Measurements from ENCODE around the gene YY1. TPM values are rescaled to one million over a fixed set of nuclear protein-coding genes. Genes with fewer than 3 reads are reported as not detected.

The YY1 gene
- polyA plus RNA-seq, 6 donors from 2014 or later, result 12.7 to 25.0 (median 18.7) TPM

- no peaks in the 10 kb centered on the region for H3K9me3 Mint-ChIP-seq
- peaks cover 0 to 8% of the 10 kb centered on the region in 2 donors for H3K36me3 Mint-ChIP-seq
- DNase-seq (peak; percentile 85), ATAC-seq (ENCODE audit: low read depth in 2 of 2) (peak; percentile 47 to 48)
- peak overlapping the region; percentile 85 to 99 (median 93) for H3K4me3 Mint-ChIP-seq
- peaks cover 43 to 69% (median 56%) of the 10 kb centered on the region in 3 donors for H3K4me1 Mint-ChIP-seq
- H3K27ac Mint-ChIP-seq, result peak overlapping the region; percentile 94 to 99 (median 98)
- no peaks in the 10 kb centered on the region for H3K27me3 Mint-ChIP-seq
Observed at GRCh38 chr14:100239840-100240667, 1.1 kb downstream of the YY1 start.

- DNase-seq, result no peak
- no peak for ATAC-seq (ENCODE audit: low read depth in 2 of 2)
- no peaks in the 10 kb centered on the region for H3K9me3 Mint-ChIP-seq
- H3K4me1 Mint-ChIP-seq, result peaks cover 41 to 69% (median 59%) of the 10 kb centered on the region in 3 donors
- H3K4me3 Mint-ChIP-seq, result peak overlapping the region; percentile 85 to 99 (median 92)
- no peaks in the 10 kb centered on the region for H3K27me3 Mint-ChIP-seq
- H3K36me3 Mint-ChIP-seq, result peaks cover 0 to 8% of the 10 kb centered on the region in 2 donors
- H3K27ac Mint-ChIP-seq, result peak overlapping the region; percentile 94 to 99 (median 98)
Observed at GRCh38 chr14:100240668-100241032, 1.7 kb downstream of the YY1 start.

- ATAC-seq (ENCODE audit: low read depth in 2 of 2), result no peak
- no peaks in the 10 kb centered on the region for H3K9me3 Mint-ChIP-seq
- peaks cover 0 to 8% of the 10 kb centered on the region in 2 donors for H3K36me3 Mint-ChIP-seq
- peak overlapping the region; percentile 94 to 99 (median 98) for H3K27ac Mint-ChIP-seq
- H3K4me3 Mint-ChIP-seq, result peak overlapping the region; percentile 85 to 99 (median 92)
- no peak for DNase-seq
- no peaks in the 10 kb centered on the region for H3K27me3 Mint-ChIP-seq
- peaks cover 41 to 70% (median 60%) of the 10 kb centered on the region in 3 donors for H3K4me1 Mint-ChIP-seq
Observed at GRCh38 chr14:100241279-100241678, 2.3 kb downstream of the YY1 start.

DNA sequence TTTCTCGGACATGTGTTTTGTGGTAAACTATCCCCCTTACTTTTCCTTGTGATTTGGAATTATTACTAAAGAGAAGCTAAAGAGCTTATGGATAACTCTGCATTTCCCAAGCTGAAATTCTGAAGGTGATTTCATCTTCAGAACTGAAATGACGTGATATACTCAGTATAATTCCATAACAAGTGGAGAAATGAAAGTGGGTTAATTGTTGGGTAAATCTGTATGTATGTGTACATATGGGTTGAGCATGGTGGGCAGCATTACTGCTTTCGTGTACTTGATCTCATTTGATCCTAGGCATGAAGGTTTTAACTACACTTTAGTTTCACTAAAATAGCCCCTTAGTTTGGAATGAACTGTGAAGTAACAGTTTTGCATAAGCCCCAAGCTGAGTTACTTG, 4.1 kb downstream of the YY1 start:
- peak overlapping the region in 5 of 6 donors; percentile 0 to 99 (median 54) for H3K27ac Mint-ChIP-seq
- peaks cover 0 to 8% of the 10 kb centered on the region in 2 donors for H3K36me3 Mint-ChIP-seq
- peaks cover 40 to 72% (median 62%) of the 10 kb centered on the region in 3 donors for H3K4me1 Mint-ChIP-seq
- no peaks in the 10 kb centered on the region for H3K27me3 Mint-ChIP-seq
- ATAC-seq (ENCODE audit: low read depth in 2 of 2) (no peak), DNase-seq (no peak)
- H3K9me3 Mint-ChIP-seq, result no peaks in the 10 kb centered on the region
- peak overlapping the region in 7 of 8 donors; percentile 19 to 93 (median 51) for H3K4me3 Mint-ChIP-seq

GRCh38 chr14:100246809-100247428, 8.0 kb downstream of the YY1 start:
- H3K27ac Mint-ChIP-seq, result peak overlapping the region; percentile 39 to 84 (median 73)
- peak overlapping the region in 5 of 8 donors; percentile 21 to 63 (median 35) for H3K4me3 Mint-ChIP-seq

DNA sequence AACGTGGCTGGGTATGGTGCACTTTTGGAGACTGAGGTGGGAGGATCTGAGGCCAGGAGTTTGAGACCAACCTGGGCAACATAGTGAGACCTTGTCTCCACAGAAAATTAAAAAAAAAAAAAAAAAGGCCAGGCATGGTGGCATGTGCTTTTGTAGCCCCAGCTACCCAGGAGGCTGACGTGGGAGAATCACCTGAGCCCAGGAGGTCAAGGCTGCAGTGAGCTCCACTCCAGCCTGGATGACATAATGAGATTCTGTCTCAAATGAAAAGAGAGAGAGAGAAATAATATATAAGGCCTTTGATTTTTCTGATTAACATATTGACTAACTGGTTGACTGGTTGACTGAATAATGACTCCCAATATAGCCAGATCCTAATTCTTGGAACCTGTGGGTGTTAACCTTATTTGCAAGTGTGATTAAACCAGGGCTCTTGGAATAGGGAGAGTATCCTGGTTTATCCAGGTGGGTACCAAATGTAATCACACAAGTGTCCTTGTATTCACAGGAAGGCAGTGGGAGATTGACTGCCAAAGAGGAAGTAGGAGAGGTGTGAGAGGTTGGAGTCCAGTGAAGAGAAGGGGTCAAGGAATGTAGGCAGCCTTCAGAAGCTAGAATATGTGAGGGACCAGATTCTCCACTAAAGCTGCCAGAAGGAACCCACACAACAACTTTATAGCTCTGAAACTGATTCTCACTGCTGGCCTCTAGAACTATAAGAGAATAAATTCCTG, 12.0 kb downstream of the YY1 start:
- Mint-ChIP-seq H3K4me1 (peaks cover 64 to 83% (median 76%) of the 10 kb centered on the region in 3 donors), H3K4me3 (peak overlapping the region in 4 of 8 donors; percentile 12 to 37 (median 14)), H3K27ac (peak overlapping the region in 4 of 6 donors; percentile 47 to 60 (median 48)), H3K36me3 (no peaks in the 10 kb centered on the region), H3K9me3 (no peaks in the 10 kb centered on the region), H3K27me3 (no peaks in the 10 kb centered on the region)
- ATAC-seq (ENCODE audit: low read depth in 2 of 2) (no peak), DNase-seq (no peak)

More at GRCh38 chr14:100246809-100247428, 8.0 kb downstream of the YY1 start:
- no peaks in the 10 kb centered on the region for H3K27me3 Mint-ChIP-seq
- DNase-seq (no peak), ATAC-seq (ENCODE audit: low read depth in 2 of 2) (peak; percentile 50 to 52)
- H3K36me3 Mint-ChIP-seq, result no peaks in the 10 kb centered on the region
- no peaks in the 10 kb centered on the region for H3K9me3 Mint-ChIP-seq
- H3K4me1 Mint-ChIP-seq, result peaks cover 53 to 91% (median 74%) of the 10 kb centered on the region in 3 donors

- Mint-ChIP-seq H3K36me3 (no peaks in the 10 kb centered on the region), H3K9me3 (peaks cover 0 to 11% (median 2%) of the 10 kb centered on the region in 7 donors), H3K27ac (peak overlapping the region in 3 of 6 donors; percentile 9 to 70 (median 54)), H3K4me1 (peaks cover 60 to 83% (median 75%) of the 10 kb centered on the region in 3 donors), H3K27me3 (no peaks in the 10 kb centered on the region), H3K4me3 (peak overlapping the region in 1 of 8 donors; percentile 58)
- DNase-seq (no peak), ATAC-seq (ENCODE audit: low read depth in 2 of 2) (no peak)
Observed at GRCh38 chr14:100252684-100253083, 13.7 kb downstream of the YY1 start.

- Mint-ChIP-seq H3K4me3 (peak overlapping the region in 7 of 8 donors; percentile 4 to 78 (median 45)), H3K27me3 (no peaks in the 10 kb centered on the region), H3K27ac (peak overlapping the region in 4 of 6 donors; percentile 31 to 86 (median 78)), H3K9me3 (peaks cover 0 to 11% (median 2%) of the 10 kb centered on the region in 7 donors), H3K36me3 (no peaks in the 10 kb centered on the region), H3K4me1 (peaks cover 62 to 84% (median 82%) of the 10 kb centered on the region in 3 donors)
- ATAC-seq (ENCODE audit: low read depth in 2 of 2) (peak; percentile 93 to 96), DNase-seq (peak; percentile 54)
Observed at GRCh38 chr14:100256339-100256895, 17.5 kb downstream of the YY1 start.

DNA sequence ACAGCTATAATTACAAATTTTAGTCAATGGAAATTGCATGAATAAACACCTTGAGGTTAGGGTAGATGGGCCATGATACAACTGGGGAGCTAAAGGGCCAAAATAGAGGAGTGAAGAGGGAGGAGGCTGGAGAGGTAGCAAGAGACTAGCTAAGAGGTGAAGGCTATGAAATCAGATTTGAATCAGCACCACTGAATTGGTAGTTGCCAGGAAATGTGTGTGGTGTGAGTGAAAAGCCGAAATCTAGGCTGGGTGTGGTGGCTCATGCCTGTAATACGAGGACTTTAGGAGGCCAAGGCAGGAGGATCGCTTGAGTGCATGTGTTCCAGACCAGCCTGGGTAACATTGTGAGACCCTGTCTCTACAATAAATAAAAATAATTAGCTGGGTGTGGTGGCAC, 22.7 kb downstream of the YY1 start:
- no peak for DNase-seq

DNA sequence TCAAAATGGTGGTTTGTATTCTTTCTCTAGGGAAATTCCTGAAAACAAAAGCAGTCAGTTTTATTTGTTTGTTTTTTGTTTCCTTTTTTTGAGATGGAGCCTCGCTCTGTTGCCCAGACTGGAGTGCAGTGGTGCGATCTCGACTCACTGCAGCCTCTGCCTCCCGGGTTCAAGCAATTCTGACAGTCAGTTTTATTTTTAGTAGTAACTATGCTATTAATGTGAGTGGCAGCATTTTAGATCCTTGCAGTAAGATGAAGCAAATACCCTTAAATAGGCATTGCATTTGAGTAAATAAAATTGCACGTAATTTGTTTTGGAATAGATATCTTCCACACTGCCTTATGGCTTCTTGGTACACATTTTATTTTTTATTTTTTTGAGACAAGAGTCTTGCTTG, 23.6 kb downstream of the YY1 start:
- H3K27me3 Mint-ChIP-seq, result no peaks in the 10 kb centered on the region
- peaks cover 3 to 9% of the 10 kb centered on the region in 2 donors for H3K36me3 Mint-ChIP-seq
- no peak overlapping the region for H3K4me3 Mint-ChIP-seq
- ATAC-seq (ENCODE audit: low read depth in 2 of 2) (no peak), DNase-seq (no peak)
- peaks cover 46 to 79% (median 79%) of the 10 kb centered on the region in 3 donors for H3K4me1 Mint-ChIP-seq
- no peaks in the 10 kb centered on the region for H3K9me3 Mint-ChIP-seq
- peak overlapping the region in 3 of 6 donors; percentile 76 to 93 (median 92) for H3K27ac Mint-ChIP-seq

More for the DNA sequence above, 22.7 kb downstream of the YY1 start:
- H3K4me1 Mint-ChIP-seq, result peaks cover 47 to 80% (median 78%) of the 10 kb centered on the region in 3 donors
- ATAC-seq (ENCODE audit: low read depth in 2 of 2), result no peak
- peak overlapping the region; percentile 26 to 93 (median 84) for H3K27ac Mint-ChIP-seq
- H3K9me3 Mint-ChIP-seq, result peaks cover 0 to 7% (median under 1%) of the 10 kb centered on the region in 7 donors
- H3K27me3 Mint-ChIP-seq, result no peaks in the 10 kb centered on the region
- peak overlapping the region in 4 of 8 donors; percentile 7 to 55 (median 27) for H3K4me3 Mint-ChIP-seq
- peaks cover 3 to 9% of the 10 kb centered on the region in 2 donors for H3K36me3 Mint-ChIP-seq

GRCh38 chr14:100263141-100263540, 24.2 kb downstream of the YY1 start:
- H3K36me3 Mint-ChIP-seq, result peaks cover 3 to 9% of the 10 kb centered on the region in 2 donors
- H3K27ac Mint-ChIP-seq, result peak overlapping the region in 2 of 6 donors; percentile 11 to 12
- H3K4me3 Mint-ChIP-seq, result peak overlapping the region in 1 of 8 donors; percentile 12
- peaks cover 45 to 79% (median 78%) of the 10 kb centered on the region in 3 donors for H3K4me1 Mint-ChIP-seq
- no peaks in the 10 kb centered on the region for H3K27me3 Mint-ChIP-seq
- no peaks in the 10 kb centered on the region for H3K9me3 Mint-ChIP-seq
- DNase-seq, result no peak
- no peak for ATAC-seq (ENCODE audit: low read depth in 2 of 2)

DNA sequence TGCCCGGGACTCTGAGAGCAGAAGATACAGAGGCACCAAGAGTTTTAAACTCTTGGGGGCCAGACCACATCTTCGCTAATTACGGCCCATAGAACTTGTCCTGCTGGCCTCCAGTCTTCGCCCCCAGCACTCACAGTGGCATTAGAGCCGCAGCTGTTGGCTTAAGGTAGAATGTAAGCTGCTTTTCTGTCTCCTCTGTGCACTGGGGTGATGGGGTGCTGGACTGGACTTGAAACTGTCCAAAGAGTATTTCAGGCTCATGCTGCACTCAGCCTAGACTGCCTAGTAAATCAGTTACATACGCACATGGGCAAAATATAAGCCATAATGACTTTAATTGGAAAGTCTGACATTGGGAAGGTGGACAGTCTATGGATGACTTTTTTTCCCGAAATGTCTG, 29.0 kb downstream of the YY1 start:
- peaks cover 3 to 9% of the 10 kb centered on the region in 2 donors for H3K36me3 Mint-ChIP-seq

More for the DNA sequence above, 29.0 kb downstream of the YY1 start:
- Mint-ChIP-seq H3K27me3 (no peaks in the 10 kb centered on the region), H3K27ac (peak overlapping the region in 2 of 6 donors; percentile 18 to 76), H3K4me3 (no peak overlapping the region), H3K4me1 (peaks cover 27 to 50% (median 39%) of the 10 kb centered on the region in 3 donors), H3K9me3 (no peaks in the 10 kb centered on the region)
- ATAC-seq (ENCODE audit: low read depth in 2 of 2) (no peak), DNase-seq (no peak)

Measured in naive B cell (primary cell).